HEK293T (cell line): ENCODE results near the gene NAPG.

Source experiments
- CTBP1 ChIP-seq: fragments of 450-650 bp; IDR thresholded peaks from 2 replicates; pipeline ENCODE4 v1.6.1; 2016; ENCODE audit warnings: borderline replicate concordance
- ELF4 ChIP-seq: fragments of 450-650 bp; IDR thresholded peaks from 2 replicates; pipeline ENCODE4 v1.6.1; 2017; ENCODE audit warnings: antibody characterized with exemption
- FOXA1 ChIP-seq: fragments of 450-650 bp; IDR thresholded peaks from 2 replicates; pipeline ENCODE4 v1.6.1; 2016; ENCODE audit warnings: mild to moderate bottlenecking
- FOXK2 ChIP-seq: fragments of 450-650 bp; IDR thresholded peaks from 2 replicates; pipeline ENCODE4 v1.6.1; 2016; ENCODE audit warnings: mild to moderate bottlenecking
- FOXM1 ChIP-seq: fragments of 450-650 bp; IDR thresholded peaks from 2 replicates; pipeline ENCODE4 v1.6.1; 2017; ENCODE audit warnings: mild to moderate bottlenecking, borderline replicate concordance
- HDGF ChIP-seq: fragments of 450-650 bp; IDR thresholded peaks from 2 replicates; pipeline ENCODE4 v1.6.1; 2017; ENCODE audit warnings: antibody characterized with exemption, borderline replicate concordance
- L3MBTL2 ChIP-seq: fragments of 450-650 bp; conservative IDR thresholded peaks from 2 replicates; pipeline ENCODE4 v1.6.1; 2016; ENCODE audit warnings: mild to moderate bottlenecking
- NFRKB ChIP-seq: fragments of 450-650 bp; IDR thresholded peaks from 2 replicates; pipeline ENCODE4 v1.6.1; 2016; ENCODE audit warnings: mild to moderate bottlenecking, moderate library complexity
- SP1 ChIP-seq: fragments of 450-650 bp; IDR thresholded peaks from 2 replicates; pipeline ENCODE4 v1.6.1; 2017
- TARDBP ChIP-seq: fragments of 450-650 bp; IDR thresholded peaks from 2 replicates; pipeline ENCODE4 v1.6.1; 2016
- ZNF384 ChIP-seq: fragments of 450-650 bp; IDR thresholded peaks from 2 replicates; pipeline ENCODE4 v1.6.1; 2016

DNA sequence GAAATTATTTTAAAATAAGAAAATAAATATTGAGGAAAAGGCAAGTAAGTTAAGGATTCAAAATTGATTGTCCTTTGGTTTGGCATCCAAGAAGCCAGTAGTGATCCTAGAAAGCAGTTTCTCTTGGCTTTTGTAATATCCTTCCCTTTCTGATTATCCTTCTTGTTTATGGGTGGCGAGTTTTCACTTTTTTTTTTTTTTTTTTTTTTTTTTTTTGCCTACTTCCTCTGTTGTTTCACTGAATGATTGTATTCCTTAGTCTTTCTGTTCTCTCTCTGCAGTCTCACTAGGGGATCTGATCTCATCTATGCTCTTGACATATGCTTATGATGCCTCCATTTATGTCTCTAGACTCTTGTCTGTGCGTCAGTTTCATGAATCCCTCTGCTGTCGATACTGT lies 4.2 kb downstream of the NAPG start:
- TF ChIP-seq ZNF384 (no peak), CTBP1 (no peak), HDGF (no peak), FOXM1 (no peak), NFRKB (no peak), ELF4 (no peak), SP1 (no peak), FOXK2 (no peak), FOXA1 (no peak), L3MBTL2 (no peak), TARDBP (no peak)
